SK-N-MC (cell line): ENCODE results near the gene HTR3B.

Source experiments
- DNase-seq: peaks from one replicate; pipeline ENCODE4 v3.0.0-alpha.2; 2011; ENCODE audit warnings: low read depth, low spot score
- H3K27ac ChIP-seq: fragments of 200-600 bp; sonication (generic); 2 replicates; pipeline ENCODE4 v1.5.1; 2016; ENCODE audit warnings: mixed run types
- H3K36me3 ChIP-seq: fragments of 200-600 bp; sonication (generic); 2 replicates; pipeline ENCODE4 v1.6.1; 2017; ENCODE audit warnings: antibody characterized with exemption, low read length, mixed read lengths; ENCODE audit not compliant: insufficient read depth
- H3K4me3 ChIP-seq: fragments of 200-600 bp; sonication (generic); 2 replicates; pipeline ENCODE4 v1.5.1; 2016
- H3K9ac ChIP-seq: fragments of 200-600 bp; sonication (generic); 2 replicates; pipeline ENCODE4 v1.8.0; 2017; ENCODE audit warnings: mixed run types, mixed read lengths; ENCODE audit not compliant: insufficient read length
- H3K9me3 ChIP-seq: fragments of 200-600 bp; sonication (generic); 2 replicates; pipeline ENCODE4 v1.6.1; 2017; ENCODE audit warnings: low read depth, mild to moderate bottlenecking, antibody characterized with exemption, low read length, moderate library complexity, mixed read lengths
- EZH2 ChIP-seq: fragments of 200-600 bp; sonication (generic); IDR thresholded peaks from one replicate; pipeline ENCODE4 v1.6.1; 2017; ENCODE audit warnings: antibody characterized with exemption
- FOXP2 ChIP-seq: optimal IDR thresholded peaks from 2 replicates; pipeline ENCODE3; 2011; ENCODE audit warnings: mild to moderate bottlenecking, moderate library complexity; ENCODE audit not compliant: insufficient read depth; ENCODE audit errors: extremely low read length, control extremely low read depth
- POLR2AphosphoS5 ChIP-seq: IDR thresholded peaks from 2 replicates; pipeline ENCODE4 v1.6.1; 2012; ENCODE audit warnings: mild to moderate bottlenecking, low read depth, low read length, borderline replicate concordance

HTR3B gene

GRCh38 chr11:113947994-113948393, 43.4 kb downstream of the HTR3B start:
- Histone ChIP-seq H3K27ac (no peak overlapping the region), H3K36me3 (no peaks in the 10 kb centered on the region), H3K9ac (no peak overlapping the region), H3K9me3 (no peaks in the 10 kb centered on the region), H3K4me3 (no peak overlapping the region)
- no peak for DNase-seq
- TF ChIP-seq EZH2 (no peak), POLR2AphosphoS5 (no peak), FOXP2 (no peak)

GRCh38 chr11:113949891-113950290, 45.3 kb downstream of the HTR3B start:
- Histone ChIP-seq H3K27ac (no peak overlapping the region), H3K36me3 (no peaks in the 10 kb centered on the region), H3K9ac (no peak overlapping the region), H3K9me3 (no peaks in the 10 kb centered on the region), H3K4me3 (no peak overlapping the region)
- no peak for TF ChIP-seq POLR2AphosphoS5
- no peak for TF ChIP-seq FOXP2
- no peak for TF ChIP-seq EZH2
- no peak for DNase-seq

DNA sequence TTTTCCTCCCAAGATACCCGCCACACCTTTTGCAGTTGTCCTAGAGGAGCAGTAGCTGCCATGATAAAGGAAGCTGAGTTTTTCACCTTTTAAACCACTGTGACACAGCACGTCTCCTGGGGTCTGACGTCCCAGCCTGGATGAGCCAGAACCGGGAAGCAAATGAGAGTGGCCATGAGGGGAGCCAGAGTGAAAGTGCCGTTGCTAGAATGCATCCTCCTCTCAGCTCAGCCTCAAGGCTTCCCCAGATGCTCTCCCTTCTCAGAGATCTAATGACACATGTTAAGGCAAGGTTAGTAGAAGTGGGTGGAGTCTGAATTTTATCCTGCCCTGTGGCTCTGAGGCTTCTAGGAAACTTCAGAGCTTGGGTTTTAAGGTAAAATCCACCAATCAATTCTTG, 46.9 kb downstream of the HTR3B start:
- no peaks in the 10 kb centered on the region for H3K9me3 ChIP-seq
- no peak overlapping the region for H3K4me3 ChIP-seq
- TF ChIP-seq FOXP2 = no peak
- no peak for TF ChIP-seq POLR2AphosphoS5
- no peak for TF ChIP-seq EZH2
- no peaks in the 10 kb centered on the region for H3K36me3 ChIP-seq
- H3K27ac ChIP-seq = no peak overlapping the region
- H3K9ac ChIP-seq = no peak overlapping the region
- DNase-seq = no peak

- Histone ChIP-seq H3K4me3 (no peak overlapping the region), H3K9ac (no peak overlapping the region), H3K27ac (no peak overlapping the region), H3K9me3 (no peaks in the 10 kb centered on the region), H3K36me3 (no peaks in the 10 kb centered on the region)
- DNase-seq = no peak
- TF ChIP-seq FOXP2 = no peak
- no peak for TF ChIP-seq POLR2AphosphoS5
- TF ChIP-seq EZH2 = no peak
Measured at GRCh38 chr11:113952070-113952469, 47.5 kb downstream of the HTR3B start.

DNA sequence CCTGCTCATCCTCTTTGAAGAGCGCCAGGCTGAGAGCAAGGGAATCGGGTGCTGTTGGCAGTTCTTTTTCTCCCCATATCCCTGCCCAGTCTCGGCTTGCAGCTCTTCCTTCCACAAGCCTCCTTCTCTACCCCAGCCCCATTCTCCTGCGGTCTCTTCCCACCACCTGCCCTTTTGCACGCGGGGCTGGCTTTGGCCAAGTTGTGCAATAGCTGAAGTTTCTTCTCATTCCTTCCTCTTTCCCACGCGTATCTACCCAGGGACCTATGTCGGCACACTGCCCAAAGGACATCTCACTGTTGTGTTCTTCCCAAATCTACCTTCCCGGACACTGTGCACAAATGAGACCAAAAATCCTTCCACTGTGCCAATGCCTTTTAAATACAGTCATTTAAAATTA, 48.0 kb downstream of the HTR3B start:
- H3K9me3 ChIP-seq = no peaks in the 10 kb centered on the region
- H3K9ac ChIP-seq = no peak overlapping the region
- no peak for TF ChIP-seq POLR2AphosphoS5
- no peak for TF ChIP-seq FOXP2
- TF ChIP-seq EZH2 = no peak
- no peak for DNase-seq
- H3K4me3 ChIP-seq = no peak overlapping the region
- H3K36me3 ChIP-seq = no peaks in the 10 kb centered on the region
- no peak overlapping the region for H3K27ac ChIP-seq

- Histone ChIP-seq H3K36me3 (no peaks in the 10 kb centered on the region), H3K27ac (no peak overlapping the region), H3K4me3 (no peak overlapping the region), H3K9me3 (no peaks in the 10 kb centered on the region), H3K9ac (no peak overlapping the region)
- no peak for TF ChIP-seq POLR2AphosphoS5
- TF ChIP-seq EZH2 = no peak
- no peak for TF ChIP-seq FOXP2
- DNase-seq = no peak
Measured at GRCh38 chr11:113954235-113954634, 49.6 kb downstream of the HTR3B start.

DNA sequence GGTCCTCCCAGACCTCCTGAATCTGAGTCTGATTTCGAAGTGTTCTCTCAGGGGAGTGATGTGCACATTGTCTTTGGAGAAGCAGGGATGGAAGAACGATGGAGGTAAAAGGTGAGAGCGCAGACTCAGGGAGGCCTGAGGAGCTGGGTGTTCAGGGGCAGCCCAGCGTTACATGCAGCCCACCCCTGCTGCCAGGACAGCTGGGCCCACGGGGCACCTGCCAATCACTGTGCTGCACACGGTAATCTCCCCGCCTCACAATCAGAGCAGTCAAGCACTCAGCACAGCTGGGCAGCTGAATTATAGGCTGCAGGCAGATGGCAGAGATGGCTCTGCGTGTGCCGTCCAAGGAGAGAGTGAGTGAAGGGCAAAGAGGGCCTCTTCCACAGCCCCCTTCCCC, 52.4 kb downstream of the HTR3B start:
- no peak for DNase-seq

GRCh38 chr11:113960702-113961330, 56.2 kb downstream of the HTR3B start:
- TF ChIP-seq EZH2 (no peak), FOXP2 (no peak), POLR2AphosphoS5 (no peak)
- Histone ChIP-seq H3K27ac (no peak overlapping the region), H3K9ac (no peak overlapping the region)

More for the DNA sequence above, 52.4 kb downstream of the HTR3B start:
- Histone ChIP-seq H3K36me3 (no peaks in the 10 kb centered on the region), H3K9me3 (no peaks in the 10 kb centered on the region), H3K27ac (no peak overlapping the region), H3K4me3 (no peak overlapping the region), H3K9ac (no peak overlapping the region)
- TF ChIP-seq EZH2 (no peak), POLR2AphosphoS5 (no peak), FOXP2 (no peak)

GRCh38 chr11:113967361-113967760, 62.8 kb downstream of the HTR3B start:
- H3K4me3 ChIP-seq = no peak overlapping the region

More at GRCh38 chr11:113960702-113961330, 56.2 kb downstream of the HTR3B start:
- Histone ChIP-seq H3K4me3 (no peak overlapping the region), H3K36me3 (no peaks in the 10 kb centered on the region), H3K9me3 (no peaks in the 10 kb centered on the region)
- no peak for DNase-seq

More at GRCh38 chr11:113967361-113967760, 62.8 kb downstream of the HTR3B start:
- Histone ChIP-seq H3K36me3 (no peaks in the 10 kb centered on the region), H3K9ac (no peak overlapping the region), H3K27ac (no peak overlapping the region), H3K9me3 (no peaks in the 10 kb centered on the region)
- no peak for DNase-seq
- TF ChIP-seq EZH2 (no peak), POLR2AphosphoS5 (no peak), FOXP2 (no peak)
